OCI-LY1 (cell line): Measurements from ENCODE around the gene FAM216A.

Source experiments
- EZH2 ChIP-seq: fragments of 200-600 bp; sonication (generic), shearing (Covaris generic); IDR thresholded peaks from 2 replicates; pipeline ENCODE4 v1.8.0; 2017; ENCODE audit warnings: borderline replicate concordance, mixed run types, mild to moderate bottlenecking, antibody characterized with exemption, low read length, moderate library complexity, mixed read lengths
- TF ChIP-seq, protein P1 (sequence below): fragments of 200-600 bp; sonication (generic), shearing (Covaris generic); IDR thresholded peaks from 2 replicates; pipeline ENCODE4 v1.5.1; 2017; ENCODE audit warnings: mild to moderate bottlenecking, antibody characterized with exemption, low read length, moderate library complexity, mixed read lengths

DNA sequence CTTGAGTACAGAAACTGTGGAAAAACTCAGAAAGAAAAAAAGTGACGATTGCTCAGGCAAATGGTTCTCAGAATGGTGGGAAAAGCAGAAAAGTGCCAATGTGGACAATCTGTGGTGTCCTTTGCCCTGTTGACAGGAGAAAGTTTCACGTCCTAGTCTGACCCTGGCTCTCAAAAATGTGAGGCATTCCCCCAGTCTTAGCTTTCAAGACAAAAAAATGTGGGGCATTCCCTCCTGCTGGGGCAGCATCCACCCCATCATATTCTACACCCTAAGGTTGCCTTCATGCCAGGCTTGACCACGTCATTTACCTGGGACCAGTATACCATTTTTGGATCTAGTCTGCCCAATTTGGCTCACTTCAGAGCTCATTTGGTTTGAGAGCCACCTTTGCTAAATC, 44.4 kb upstream of the FAM216A start:
- TF ChIP-seq, protein P1, sequence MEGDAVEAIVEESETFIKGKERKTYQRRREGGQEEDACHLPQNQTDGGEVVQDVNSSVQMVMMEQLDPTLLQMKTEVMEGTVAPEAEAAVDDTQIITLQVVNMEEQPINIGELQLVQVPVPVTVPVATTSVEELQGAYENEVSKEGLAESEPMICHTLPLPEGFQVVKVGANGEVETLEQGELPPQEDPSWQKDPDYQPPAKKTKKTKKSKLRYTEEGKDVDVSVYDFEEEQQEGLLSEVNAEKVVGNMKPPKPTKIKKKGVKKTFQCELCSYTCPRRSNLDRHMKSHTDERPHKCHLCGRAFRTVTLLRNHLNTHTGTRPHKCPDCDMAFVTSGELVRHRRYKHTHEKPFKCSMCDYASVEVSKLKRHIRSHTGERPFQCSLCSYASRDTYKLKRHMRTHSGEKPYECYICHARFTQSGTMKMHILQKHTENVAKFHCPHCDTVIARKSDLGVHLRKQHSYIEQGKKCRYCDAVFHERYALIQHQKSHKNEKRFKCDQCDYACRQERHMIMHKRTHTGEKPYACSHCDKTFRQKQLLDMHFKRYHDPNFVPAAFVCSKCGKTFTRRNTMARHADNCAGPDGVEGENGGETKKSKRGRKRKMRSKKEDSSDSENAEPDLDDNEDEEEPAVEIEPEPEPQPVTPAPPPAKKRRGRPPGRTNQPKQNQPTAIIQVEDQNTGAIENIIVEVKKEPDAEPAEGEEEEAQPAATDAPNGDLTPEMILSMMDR: no peak
- TF ChIP-seq EZH2: no peak
